HCT116 (cell line): Measurements from ENCODE around the gene TBC1D19. TPM values are rescaled to one million over a fixed set of nuclear protein-coding genes. Genes with fewer than 3 reads are reported as not detected.

Experiments
- ATAC-seq: fragments of 200-7000 bp; cut with Tn5 transposase; 2 replicates; pipeline ENCODE4 v1.9.1; 2020; ENCODE audit warnings: mild to moderate bottlenecking, moderate library complexity
- BruUV-seq: library from RNA; stranded (reverse); fragments of 400-500 nt; replicated peaks from 2 replicates; lab custom pipeline; 2021; lab: Mats Ljungman, UMichigan
- CTCF ChIA-PET: fragments of 300-600 bp; sonication (Branson Sonifier 250); formaldehyde crosslinking; loops from one replicate; lab custom pipeline; 2021; ENCODE audit warnings: antibody characterized with exemption; lab: Charles Lee
- POLR2A ChIA-PET: fragments of 300-600, 350-600 bp; sonication (Branson Sonifier 250); formaldehyde crosslinking; loops from one replicate; lab custom pipeline; 2021; ENCODE audit warnings: antibody characterized with exemption; lab: Charles Lee
- RAD21 ChIA-PET, 2 experiments: fragments of 300-600 bp; sonication (Branson Sonifier 250); formaldehyde crosslinking; loops; one replicate each; lab custom pipeline; 2023; ENCODE audit warnings: low total read pairs in 2 of 2; ENCODE audit not compliant: uncharacterized antibody in 2 of 2, unreplicated experiment in 2 of 2, low non-redundant PET in 1 of 2; lab: Charles Lee
- DNase-seq: peaks from one replicate; pipeline ENCODE4 v3.0.0-alpha.2; 2010; ENCODE audit warnings: low read depth, low spot score
- H2AFZ ChIP-seq: fragments of 200-600 bp; shearing (Covaris generic), sonication (generic); 2 replicates; pipeline ENCODE4 v1.6.1; 2017; ENCODE audit warnings: low read depth, mixed run types, mixed read lengths, antibody characterized with exemption, low read length; ENCODE audit not compliant: poor library complexity, severe bottlenecking
- H3K27ac ChIP-seq: 2 replicates; pipeline ENCODE4 v1.5.1; 2012; ENCODE audit warnings: low read depth, low read length
- H3K27me3 ChIP-seq: fragments of 200-600 bp; sonication (generic); 2 replicates; pipeline ENCODE4 v1.6.1; 2016; ENCODE audit warnings: mixed run types, low read length, mixed read lengths; ENCODE audit not compliant: insufficient read depth
- H3K36me3 ChIP-seq, 2 experiments: fragments of 200-500 bp in 1 of 2; fragments of 200-600 bp in 1 of 2; sonication (Bioruptor generic) in 1 of 2; sonication (generic) in 1 of 2; 2 replicates each; pipeline versions ENCODE4 v1.5.1 to v1.6.1; 2014 to 2016; ENCODE audit warnings: low read length in 2 of 2, inconsistent platforms in 1 of 2, mixed read lengths in 1 of 2, mixed run types in 1 of 2; ENCODE audit not compliant: insufficient read depth in 2 of 2, control insufficient read depth in 1 of 2
- H3K4me1 ChIP-seq, 2 experiments: fragments of 200-600 bp in 1 of 2; sonication (generic) in 1 of 2; 2 replicates each; pipeline versions ENCODE4 v1.5.1 to v1.6.1; 2012 to 2017; ENCODE audit warnings: low read length in 2 of 2, inconsistent platforms in 1 of 2, mild to moderate bottlenecking in 1 of 2, mixed read lengths in 1 of 2, mixed run types in 1 of 2, moderate library complexity in 1 of 2; ENCODE audit not compliant: insufficient read depth in 2 of 2, control insufficient read depth in 1 of 2
- H3K4me2 ChIP-seq: fragments of 200-600 bp; sonication (generic); 2 replicates; pipeline ENCODE4 v1.6.1; 2017; ENCODE audit warnings: mixed run types, low read length, mixed read lengths
- H3K4me3 ChIP-seq, 2 experiments: fragments of 200-600 bp in 1 of 2; sonication (generic) in 1 of 2; replicated peaks in 1 of 2; 2 replicates each; pipeline ENCODE4 v1.5.1; 2011 to 2016; ENCODE audit warnings: low read length in 2 of 2, control low read depth in 1 of 2, low read depth in 1 of 2, mild to moderate bottlenecking in 1 of 2, mixed read lengths in 1 of 2, mixed run types in 1 of 2
- H3K79me2 ChIP-seq: fragments of 200-600 bp; sonication (generic); 2 replicates; pipeline ENCODE4 v1.6.1; 2017; ENCODE audit warnings: mild to moderate bottlenecking, mixed run types, low read length, moderate library complexity, mixed read lengths; ENCODE audit not compliant: insufficient read depth
- H3K9ac ChIP-seq: fragments of 200-600 bp; sonication (generic); 2 replicates; pipeline ENCODE4 v1.6.1; 2016; ENCODE audit warnings: low read length, mixed read lengths
- H3K9me2 ChIP-seq: fragments of 200-600 bp; sonication (generic), shearing (Covaris generic); 2 replicates; pipeline ENCODE4 v1.6.1; 2017; ENCODE audit warnings: mixed run types, mild to moderate bottlenecking, moderate library complexity; ENCODE audit not compliant: insufficient read depth
- H3K9me3 ChIP-seq, 2 experiments: fragments of 200-500 bp in 1 of 2; fragments of 200-600 bp in 1 of 2; sonication (Bioruptor generic) in 1 of 2; sonication (generic) in 1 of 2; 2 replicates each; pipeline ENCODE4 v1.6.1; 2014 to 2017; ENCODE audit warnings: low read length in 2 of 2, mixed read lengths in 2 of 2, inconsistent platforms in 1 of 2, low read depth in 1 of 2, mild to moderate bottlenecking in 1 of 2, mixed run types in 1 of 2, moderate library complexity in 1 of 2; ENCODE audit not compliant: control insufficient read depth in 1 of 2, insufficient read depth in 1 of 2
- H4K20me1 ChIP-seq: fragments of 200-600 bp; sonication (generic), shearing (Covaris generic); 2 replicates; pipeline ENCODE4 v1.6.1; 2017; ENCODE audit warnings: mixed run types, mild to moderate bottlenecking, moderate library complexity; ENCODE audit not compliant: insufficient read depth
- ATF3 ChIP-seq: IDR thresholded peaks from 2 replicates; pipeline ENCODE4 v1.6.1; 2012
- CBX3 ChIP-seq: IDR thresholded peaks from 2 replicates; pipeline ENCODE4 v1.6.1; 2012; ENCODE audit warnings: low read depth
- CEBPB ChIP-seq: IDR thresholded peaks from 2 replicates; pipeline ENCODE4 v1.6.1; 2012; ENCODE audit warnings: low read depth
- CTCF ChIP-seq, 3 experiments: fragments of 200-600 bp in 1 of 3; sonication (generic) in 1 of 3; IDR thresholded peaks in 2 of 3; conservative IDR thresholded peaks in 1 of 3; 2 replicates each; pipeline ENCODE4 v1.5.1; 2012 to 2017; ENCODE audit warnings: low read depth in 2 of 3, low read length in 2 of 3, antibody characterized with exemption in 1 of 3, borderline replicate concordance in 1 of 3, control low read depth in 1 of 3, mild to moderate bottlenecking in 1 of 3, mixed read lengths in 1 of 3, mixed run types in 1 of 3, moderate library complexity in 1 of 3; ENCODE audit not compliant: insufficient read depth in 1 of 3
- EGR1 ChIP-seq: IDR thresholded peaks from 2 replicates; pipeline ENCODE4 v1.6.1; 2012; ENCODE audit warnings: low read depth
- ELF1 ChIP-seq: IDR thresholded peaks from 2 replicates; pipeline ENCODE4 v1.6.1; 2012; ENCODE audit warnings: low read depth, borderline replicate concordance
- REST ChIP-seq: IDR thresholded peaks from 2 replicates; pipeline ENCODE4 v1.6.1; 2012; ENCODE audit warnings: low read depth
- YY1 ChIP-seq: IDR thresholded peaks from 2 replicates; pipeline ENCODE4 v1.6.1; 2011; ENCODE audit warnings: low read length, low read depth, moderate library complexity, mild to moderate bottlenecking; ENCODE audit not compliant: insufficient replicate concordance; ENCODE audit errors: extremely low read depth
- ZBTB33 ChIP-seq: IDR thresholded peaks from 2 replicates; pipeline ENCODE4 v1.6.1; 2011; ENCODE audit warnings: mild to moderate bottlenecking, low read length, moderate library complexity; ENCODE audit not compliant: insufficient replicate concordance; ENCODE audit errors: extremely low read depth
- ZFX ChIP-seq: fragments of 450-650 bp; IDR thresholded peaks from 2 replicates; pipeline ENCODE4 v1.6.1; 2017
- intact Hi-C: fragments of 100-400 bp; cut with micrococcal nuclease; formaldehyde crosslinking; loops from 2 replicates; pipeline ENCODE4 v1.10.0; 2022
- total RNA-seq: library from RNA; stranded (reverse); gene quantifications from one replicate; pipeline ENCODE4 v1.2.1, GENCODE V29; 2021; ENCODE audit not compliant: unreplicated experiment

TBC1D19 gene
- total RNA-seq, 1 experiment from 2014 or later: 25.4 TPM

- H3K9me2 ChIP-seq: no peaks in the 10 kb centered on the region
- ATAC-seq (no peak), DNase-seq (no peak)
- POLR2A ChIA-PET: no interaction called here
- no peak overlapping the region for H3K4me3 ChIP-seq
- BruUV-seq: no TSS peak
- intact Hi-C loops: no loop called here
- no peaks in the 10 kb centered on the region for H3K9me3 ChIP-seq
- H3K36me3 ChIP-seq: no peaks in the 10 kb centered on the region
- H3K27me3 ChIP-seq: no peaks in the 10 kb centered on the region
- no peaks in the 10 kb centered on the region for H4K20me1 ChIP-seq
- H3K27ac ChIP-seq: no peak overlapping the region; the same call in 1 of the 2 replicates
- H3K79me2 ChIP-seq: no peaks in the 10 kb centered on the region
- no peak overlapping the region for H2AFZ ChIP-seq
- peaks cover 12 to 22% of the 10 kb centered on the region in 2 experiments; a peak in 2 of 4 replicates for H3K4me1 ChIP-seq
- no peak overlapping the region for H3K9ac ChIP-seq
- no peak overlapping the region for H3K4me2 ChIP-seq
- CTCF ChIA-PET: no interaction called here
- RAD21 ChIA-PET: no interaction called here
- TF ChIP-seq YY1: no peak
- no peak for TF ChIP-seq EGR1
- TF ChIP-seq CBX3: no peak
- no peak for TF ChIP-seq CEBPB
- TF ChIP-seq ZFX: no peak
- TF ChIP-seq ZBTB33: no peak
- no peak for TF ChIP-seq ATF3
- TF ChIP-seq ELF1: no peak
Measured at GRCh38 chr4:26700110-26700509, 116.2 kb downstream of the TBC1D19 start.

- ATAC-seq (no peak; the same call in 1 of the 2 replicates), DNase-seq (no peak)
- H3K27ac ChIP-seq: peak overlapping the region; percentile 14; the same call in 1 of the 2 replicates
- H3K36me3 ChIP-seq: no peaks in the 10 kb centered on the region
- no peaks in the 10 kb centered on the region for H4K20me1 ChIP-seq
- ChIA-PET RAD21 (no interaction called here), POLR2A (no interaction called here), CTCF (no interaction called here)
- no peaks in the 10 kb centered on the region for H3K79me2 ChIP-seq
- H2AFZ ChIP-seq: no peak overlapping the region
- no peaks in the 10 kb centered on the region for H3K9me3 ChIP-seq
- no peak for TF ChIP-seq CTCF (IDR thresholded peaks at IDR 0.05 in 2 of 3, conservative IDR thresholded peaks at IDR 0.05 in 1 of 3; ENCODE audit: borderline replicate concordance in 1 of 3, insufficient read depth in 1 of 3, low read depth in 2 of 3, low read length in 2 of 3)
- TF ChIP-seq YY1: no peak
- no peak for TF ChIP-seq REST
- BruUV-seq: no TSS peak
- intact Hi-C loops: no loop called here
- H3K4me1 ChIP-seq: peaks cover 12 to 22% of the 10 kb centered on the region in 2 experiments; a peak in 2 of 4 replicates
- no peak overlapping the region for H3K9ac ChIP-seq
- no peak overlapping the region for H3K4me3 ChIP-seq
- H3K27me3 ChIP-seq: no peaks in the 10 kb centered on the region
- peak overlapping the region; percentile 52; the same call in 1 of the 2 replicates for H3K4me2 ChIP-seq
- H3K9me2 ChIP-seq: no peaks in the 10 kb centered on the region
Measured at GRCh38 chr4:26701095-26701494, 117.2 kb downstream of the TBC1D19 start.
